ENCODE results near the gene PSMB10. TPM values are rescaled to one million over a fixed set of nuclear protein-coding genes. Genes with fewer than 3 reads are reported as not detected.
A peak's percentile ranks its signal among the peaks of the same experiment; 100 is the strongest.

PSMB10 gene
- total RNA-seq, 4 donors from 2014 or later = 22.9 to 57.6 (median 39.4) TPM

DNA sequence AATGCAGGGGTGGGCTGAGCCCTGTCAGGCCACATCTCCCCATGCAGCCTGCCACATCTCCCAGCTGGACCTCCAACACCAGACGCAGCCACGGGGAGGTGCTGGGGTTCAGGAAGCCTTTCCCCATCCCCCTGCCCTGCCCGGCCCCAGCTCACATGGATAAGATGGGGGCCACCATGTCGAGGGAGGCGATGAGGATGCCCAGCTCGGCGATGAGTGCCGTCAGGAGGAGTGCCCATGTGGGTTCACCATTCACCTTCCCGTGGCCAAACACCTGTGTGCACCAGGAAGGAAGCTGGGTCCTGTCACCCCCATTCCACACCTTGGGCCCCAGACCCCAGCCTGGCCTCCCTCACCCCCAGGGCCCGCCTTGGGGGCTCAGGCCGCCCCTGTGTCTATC, 13.0 kb upstream of the PSMB10 start:
- H3K36me3 ChIP-seq = peaks cover 14 to 93% (median 27%) of the 10 kb centered on the region in 3 donors

DNA sequence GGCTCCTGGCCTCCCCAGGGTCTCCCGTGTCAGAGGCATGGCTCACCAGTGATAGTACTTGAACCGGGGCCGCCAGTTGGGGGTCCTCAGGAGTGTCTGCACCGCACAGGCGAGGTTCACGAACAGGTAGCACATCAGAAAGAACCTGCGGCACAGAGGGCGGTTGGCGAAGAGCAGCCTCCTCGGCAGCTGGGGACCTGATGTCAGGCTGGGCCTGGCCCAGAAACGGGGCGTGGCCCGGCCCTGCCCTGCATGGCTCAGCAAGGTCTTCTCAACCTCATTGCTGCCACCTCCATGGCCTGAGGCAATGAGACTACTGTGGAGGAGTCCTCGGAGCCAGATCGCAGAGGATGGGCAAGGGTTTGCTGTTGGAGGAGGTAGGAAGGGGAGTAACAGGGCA, 11.4 kb upstream of the PSMB10 start:
- no peak overlapping the region for H3K4me3 ChIP-seq
- H3K27me3 ChIP-seq = no peaks in the 10 kb centered on the region
- no peak for DNase-seq (ENCODE audit: low spot score in 2 of 2)
- peaks cover 14 to 81% (median 27%) of the 10 kb centered on the region in 3 donors for H3K36me3 ChIP-seq
- H3K9me3 ChIP-seq = no peaks in the 10 kb centered on the region
- WGBS, 2 donors = 88 to 90% methylated on average over 15 of the region's 15 CpGs
- TF ChIP-seq, protein P1, sequence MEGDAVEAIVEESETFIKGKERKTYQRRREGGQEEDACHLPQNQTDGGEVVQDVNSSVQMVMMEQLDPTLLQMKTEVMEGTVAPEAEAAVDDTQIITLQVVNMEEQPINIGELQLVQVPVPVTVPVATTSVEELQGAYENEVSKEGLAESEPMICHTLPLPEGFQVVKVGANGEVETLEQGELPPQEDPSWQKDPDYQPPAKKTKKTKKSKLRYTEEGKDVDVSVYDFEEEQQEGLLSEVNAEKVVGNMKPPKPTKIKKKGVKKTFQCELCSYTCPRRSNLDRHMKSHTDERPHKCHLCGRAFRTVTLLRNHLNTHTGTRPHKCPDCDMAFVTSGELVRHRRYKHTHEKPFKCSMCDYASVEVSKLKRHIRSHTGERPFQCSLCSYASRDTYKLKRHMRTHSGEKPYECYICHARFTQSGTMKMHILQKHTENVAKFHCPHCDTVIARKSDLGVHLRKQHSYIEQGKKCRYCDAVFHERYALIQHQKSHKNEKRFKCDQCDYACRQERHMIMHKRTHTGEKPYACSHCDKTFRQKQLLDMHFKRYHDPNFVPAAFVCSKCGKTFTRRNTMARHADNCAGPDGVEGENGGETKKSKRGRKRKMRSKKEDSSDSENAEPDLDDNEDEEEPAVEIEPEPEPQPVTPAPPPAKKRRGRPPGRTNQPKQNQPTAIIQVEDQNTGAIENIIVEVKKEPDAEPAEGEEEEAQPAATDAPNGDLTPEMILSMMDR (IDR thresholded peaks at IDR 0.05) = no peak
- TF ChIP-seq EP300 (IDR thresholded peaks at IDR 0.05) = no peak
- no peak for TF ChIP-seq POLR2A (IDR thresholded peaks at IDR 0.05)
- H3K4me1 ChIP-seq = peaks cover 0 to 80% (median 33%) of the 10 kb centered on the region in 4 donors
- peak overlapping the region in 2 of 4 donors; percentile 19 to 84 for H3K27ac ChIP-seq

More for the DNA sequence above, 13.0 kb upstream of the PSMB10 start:
- no peaks in the 10 kb centered on the region for H3K27me3 ChIP-seq
- peaks cover 0 to 71% (median 19%) of the 10 kb centered on the region in 4 donors for H3K4me1 ChIP-seq
- peak overlapping the region in 2 of 4 donors; percentile 11 to 74 for H3K27ac ChIP-seq
- no peak for TF ChIP-seq EP300 (IDR thresholded peaks at IDR 0.05)
- TF ChIP-seq POLR2A (IDR thresholded peaks at IDR 0.05) = no peak
- TF ChIP-seq, protein P1 (IDR thresholded peaks at IDR 0.05) = no peak
- H3K4me3 ChIP-seq = no peak overlapping the region
- no peak for DNase-seq (ENCODE audit: low spot score in 2 of 2)
- 92 to 93% methylated on average over 6 of the region's 11 CpGs for WGBS, 2 donors
- H3K9me3 ChIP-seq = no peaks in the 10 kb centered on the region

DNA sequence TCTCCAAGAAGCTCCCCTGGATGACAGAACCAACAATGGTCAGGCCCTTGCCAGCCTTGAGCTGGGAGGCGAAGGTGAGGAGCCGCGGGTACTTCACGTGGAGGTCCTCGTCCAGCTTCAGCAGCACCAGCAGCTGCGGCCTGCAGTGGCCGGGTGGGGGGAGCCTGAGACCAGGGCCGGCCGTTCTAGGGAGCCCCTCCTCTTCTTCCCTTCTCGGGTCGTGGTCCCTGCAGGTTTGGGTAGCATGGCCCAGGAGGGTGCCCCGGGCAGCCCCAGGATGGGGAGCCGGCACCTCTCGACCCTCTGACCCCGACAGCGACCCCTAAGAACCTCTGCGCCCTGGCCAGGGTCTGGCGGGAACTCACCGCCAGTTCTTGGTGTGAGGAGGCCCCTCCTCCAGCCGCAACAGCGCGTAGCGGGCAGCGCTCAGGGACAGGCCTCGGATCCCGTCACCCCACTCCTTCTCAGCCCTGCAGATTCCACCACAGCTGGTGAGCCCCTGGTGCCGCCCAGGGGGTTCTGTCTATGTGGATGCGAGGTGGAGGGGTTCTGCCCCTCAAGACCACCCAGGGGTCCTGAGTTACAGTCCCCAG, 10.4 kb upstream of the PSMB10 start:
- no peaks in the 10 kb centered on the region for H3K9me3 ChIP-seq
- H3K27me3 ChIP-seq = no peaks in the 10 kb centered on the region
- no peak for DNase-seq (ENCODE audit: low spot score in 2 of 2)
- H3K4me1 ChIP-seq = peaks cover 0 to 82% (median 39%) of the 10 kb centered on the region in 4 donors
- peak overlapping the region in 2 of 4 donors; percentile 84 to 90 for H3K27ac ChIP-seq
- 84 to 85% methylated on average over 16 to 22 of the region's 28 CpGs for WGBS, 2 donors
- peaks cover 14 to 88% (median 27%) of the 10 kb centered on the region in 3 donors for H3K36me3 ChIP-seq
- H3K4me3 ChIP-seq = no peak overlapping the region
- TF ChIP-seq EP300 (IDR thresholded peaks at IDR 0.05) (no peak), POLR2A (IDR thresholded peaks at IDR 0.05) (no peak)
- TF ChIP-seq, protein P1 (IDR thresholded peaks at IDR 0.05) = no peak

DNA sequence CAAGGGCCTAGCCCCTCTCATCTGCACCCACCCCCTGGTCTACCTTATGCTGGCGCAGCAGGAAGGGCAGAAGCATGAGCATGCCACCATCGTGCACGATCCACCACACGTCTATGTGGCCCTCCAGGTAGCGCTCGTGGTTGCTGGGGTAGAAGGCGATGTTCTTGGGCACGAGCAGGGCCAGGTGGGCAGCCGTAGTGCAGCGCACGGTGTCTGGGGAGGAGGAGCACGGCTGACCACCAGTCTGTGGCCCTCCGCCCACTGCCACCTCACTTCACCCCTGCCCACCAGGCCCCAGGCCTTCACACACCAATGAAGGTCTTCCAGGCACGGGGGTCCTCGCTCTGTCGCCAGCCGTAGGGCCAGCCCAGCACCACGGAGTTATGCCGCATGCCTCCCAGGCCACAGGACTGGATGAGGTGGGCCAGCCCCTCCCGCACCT, 9.5 kb upstream of the PSMB10 start:
- Histone ChIP-seq H3K27me3 (no peaks in the 10 kb centered on the region), H3K27ac (peak overlapping the region in 2 of 4 donors; percentile 84 to 90), H3K9me3 (no peaks in the 10 kb centered on the region), H3K4me3 (no peak overlapping the region), H3K36me3 (peaks cover 14 to 88% (median 22%) of the 10 kb centered on the region in 3 donors), H3K4me1 (peaks cover 0 to 82% (median 34%) of the 10 kb centered on the region in 4 donors)
- 88 to 92% methylated on average over 20 of the region's 20 CpGs for WGBS, 2 donors
- TF ChIP-seq EP300 (IDR thresholded peaks at IDR 0.05) (no peak), POLR2A (IDR thresholded peaks at IDR 0.05) (no peak)
- TF ChIP-seq, protein P1 (IDR thresholded peaks at IDR 0.05) = no peak
- DNase-seq (ENCODE audit: low spot score in 2 of 2) = no peak

DNA sequence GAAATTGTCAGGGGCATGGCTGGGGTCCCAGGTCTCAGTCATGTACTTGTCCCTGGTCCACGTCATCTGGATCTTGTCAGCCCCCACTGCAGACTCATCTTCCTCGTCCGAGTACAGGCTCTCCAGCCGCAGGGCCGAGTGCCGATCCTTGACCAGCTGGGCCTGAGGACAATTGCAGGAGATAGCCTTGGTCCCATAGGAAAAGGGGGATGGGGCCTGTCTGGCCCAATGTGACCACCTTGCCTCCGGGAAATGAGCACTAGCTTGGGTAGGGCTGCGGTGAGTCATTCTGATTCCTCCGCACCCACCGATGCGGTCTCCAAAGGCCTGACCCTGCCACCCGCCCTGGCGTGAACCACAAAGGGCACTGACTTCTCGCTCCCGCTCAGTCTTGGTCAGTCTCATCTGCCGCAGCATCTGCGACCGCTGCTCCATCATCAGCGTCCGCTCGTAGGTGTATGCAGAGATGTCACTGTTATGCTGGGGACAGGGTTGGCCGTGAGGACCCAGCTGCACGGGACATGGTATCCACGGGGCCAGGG, 8.8 kb upstream of the PSMB10 start:
- Histone ChIP-seq H3K4me1 (peaks cover 0 to 76% (median 30%) of the 10 kb centered on the region in 4 donors), H3K27ac (peak overlapping the region; percentile 18 to 90 (median 78)), H3K36me3 (peaks cover 11 to 88% (median 17%) of the 10 kb centered on the region in 3 donors), H3K9me3 (no peaks in the 10 kb centered on the region), H3K27me3 (no peaks in the 10 kb centered on the region), H3K4me3 (no peak overlapping the region)
- TF ChIP-seq, protein P1 (IDR thresholded peaks at IDR 0.05) = no peak
- DNase-seq (ENCODE audit: low spot score in 2 of 2) = no peak
- WGBS, 2 donors = 79 to 83% methylated on average over 23 to 24 of the region's 24 CpGs
